T1000 (cell line): ENCODE measurements around the gene PRRT1.
"Not testable (repeated sequence)": the region's sequence is repeated elsewhere in the genome, so short reads cannot be mapped to it uniquely, and the experiment has no call there.

Experiments used
- DNase-seq: peaks from one replicate; lab custom pipeline; 2025; ENCODE audit warnings: mixed read lengths; lab: John Stamatoyannopoulos, UW

Gene PRRT1

DNA sequence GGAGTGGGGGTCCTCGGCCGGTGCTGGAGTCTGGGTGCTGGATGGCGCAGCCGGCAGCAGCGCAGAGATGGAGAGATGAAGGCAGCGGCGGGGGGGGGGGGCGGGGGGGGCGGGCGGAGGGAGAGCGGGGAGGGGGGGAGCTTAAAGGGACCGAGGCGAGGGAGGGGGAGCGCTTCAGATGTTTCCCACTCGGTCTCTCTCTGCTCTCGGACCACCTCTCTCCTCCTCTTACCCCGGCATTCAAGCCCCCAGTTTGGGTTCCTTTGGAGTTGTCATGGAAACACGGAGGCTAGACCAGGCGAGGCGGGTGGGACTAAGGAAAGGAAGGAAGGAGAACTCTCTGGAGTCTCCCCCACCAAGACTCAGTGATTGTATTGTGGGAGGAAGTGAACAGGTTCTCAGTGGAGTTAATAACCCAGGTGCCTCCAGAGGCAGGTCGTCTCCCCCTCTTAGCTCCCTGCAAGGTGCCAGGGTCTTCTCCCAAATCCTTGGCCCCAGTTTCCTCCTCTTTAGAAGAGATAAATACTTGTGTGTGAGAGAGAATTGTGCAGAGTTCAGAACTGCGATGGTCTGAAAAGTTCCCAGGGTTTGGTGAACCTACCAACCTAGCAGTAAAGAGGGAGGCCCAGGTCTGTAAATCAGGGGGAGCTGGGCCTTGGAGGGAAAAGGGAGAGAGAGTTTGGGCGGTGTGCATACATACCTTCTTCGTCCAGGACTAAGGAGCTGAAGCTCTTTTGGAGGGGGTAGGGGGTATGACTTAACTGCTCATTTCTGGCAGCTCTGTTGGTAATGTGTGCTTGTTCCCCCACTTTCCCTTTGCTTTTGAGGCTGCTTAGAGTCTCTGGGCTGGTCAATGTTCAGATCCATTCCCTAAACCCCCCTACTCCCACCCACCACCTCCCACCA, at the start of gene PRRT1:
Gene PRRT1, minus strand, starts transcription at position 77 of the 906 bp plus-strand sequence. CDS start 112 bp downstream, outside the sequence.
- no peak for DNase-seq

DNA sequence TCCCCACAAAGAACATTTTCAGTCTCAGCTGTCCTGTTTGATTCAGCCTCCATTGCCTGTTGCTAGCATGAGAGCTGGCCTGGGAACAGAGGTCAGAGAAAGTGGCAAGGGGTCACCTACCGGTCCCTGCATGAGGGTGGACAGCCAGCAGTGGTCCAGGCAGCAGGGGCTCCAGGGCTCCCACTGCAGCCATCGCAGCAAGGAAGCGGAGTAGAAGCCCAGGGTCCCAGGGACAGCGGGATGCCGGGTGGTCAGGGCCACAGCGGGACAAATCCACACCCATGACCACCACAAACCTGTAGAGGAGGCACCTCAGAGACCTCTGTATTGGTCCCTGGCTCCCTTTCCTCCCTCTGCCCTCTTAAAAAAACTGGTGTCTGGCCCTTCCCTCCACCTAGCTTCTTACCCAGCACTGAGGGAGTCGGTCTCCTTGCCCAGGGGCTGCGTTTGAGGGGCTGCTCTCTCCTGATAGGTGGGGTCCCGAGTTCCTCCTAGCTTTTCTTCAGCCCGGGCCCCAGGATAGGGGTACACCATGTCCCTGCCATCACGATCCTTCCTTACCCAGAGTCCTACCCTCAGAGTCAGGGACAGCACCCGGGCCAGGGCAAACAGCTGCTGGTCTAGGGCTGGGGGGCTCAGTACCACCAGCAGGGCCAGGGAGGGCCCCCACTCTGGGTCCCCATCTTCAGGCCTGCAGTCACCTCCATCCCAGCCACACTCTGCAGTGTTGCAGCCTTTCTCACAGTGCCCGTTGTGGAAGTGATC, 49.2 kb upstream of the PRRT1 start:
- DNase-seq = no peak

DNA sequence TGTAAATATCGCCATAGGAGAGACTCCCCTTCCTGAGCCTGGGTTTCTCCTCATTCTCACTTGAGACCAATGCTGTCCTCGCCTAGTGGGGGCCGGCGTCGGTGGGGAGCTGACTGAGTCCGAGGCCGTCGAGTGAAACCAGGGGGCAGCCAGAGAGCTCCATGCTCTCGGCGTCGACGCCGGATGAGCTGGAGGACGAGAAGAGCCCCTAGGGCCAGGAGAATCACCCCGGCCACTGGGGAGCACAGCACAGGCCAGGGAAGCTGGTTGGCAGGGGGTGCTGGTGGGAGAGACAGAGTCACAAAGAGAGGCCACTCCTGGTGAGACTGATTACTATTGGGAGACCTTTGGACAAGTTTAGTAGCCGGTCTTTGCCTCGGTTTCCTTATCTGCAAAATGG, 47.1 kb upstream of the PRRT1 start:
- DNase-seq = no peak

DNA sequence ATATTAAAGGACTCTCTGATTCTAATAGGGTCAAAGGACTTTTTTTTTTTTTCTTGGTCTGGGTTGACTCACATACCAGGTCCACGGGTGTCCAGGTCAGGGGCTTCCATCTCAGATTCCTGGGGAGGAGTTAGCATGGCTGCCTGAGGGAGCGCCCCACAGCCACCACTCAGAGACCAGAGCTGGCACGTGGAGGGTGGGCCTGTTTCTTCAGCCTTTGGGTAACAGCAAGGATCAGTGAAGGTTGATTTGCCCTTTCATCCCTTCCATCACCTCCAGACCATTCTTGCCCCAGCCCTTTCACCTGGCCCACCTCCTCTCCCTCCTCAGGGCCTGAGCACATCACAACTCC, 46.6 kb upstream of the PRRT1 start:
- no peak for DNase-seq

DNA sequence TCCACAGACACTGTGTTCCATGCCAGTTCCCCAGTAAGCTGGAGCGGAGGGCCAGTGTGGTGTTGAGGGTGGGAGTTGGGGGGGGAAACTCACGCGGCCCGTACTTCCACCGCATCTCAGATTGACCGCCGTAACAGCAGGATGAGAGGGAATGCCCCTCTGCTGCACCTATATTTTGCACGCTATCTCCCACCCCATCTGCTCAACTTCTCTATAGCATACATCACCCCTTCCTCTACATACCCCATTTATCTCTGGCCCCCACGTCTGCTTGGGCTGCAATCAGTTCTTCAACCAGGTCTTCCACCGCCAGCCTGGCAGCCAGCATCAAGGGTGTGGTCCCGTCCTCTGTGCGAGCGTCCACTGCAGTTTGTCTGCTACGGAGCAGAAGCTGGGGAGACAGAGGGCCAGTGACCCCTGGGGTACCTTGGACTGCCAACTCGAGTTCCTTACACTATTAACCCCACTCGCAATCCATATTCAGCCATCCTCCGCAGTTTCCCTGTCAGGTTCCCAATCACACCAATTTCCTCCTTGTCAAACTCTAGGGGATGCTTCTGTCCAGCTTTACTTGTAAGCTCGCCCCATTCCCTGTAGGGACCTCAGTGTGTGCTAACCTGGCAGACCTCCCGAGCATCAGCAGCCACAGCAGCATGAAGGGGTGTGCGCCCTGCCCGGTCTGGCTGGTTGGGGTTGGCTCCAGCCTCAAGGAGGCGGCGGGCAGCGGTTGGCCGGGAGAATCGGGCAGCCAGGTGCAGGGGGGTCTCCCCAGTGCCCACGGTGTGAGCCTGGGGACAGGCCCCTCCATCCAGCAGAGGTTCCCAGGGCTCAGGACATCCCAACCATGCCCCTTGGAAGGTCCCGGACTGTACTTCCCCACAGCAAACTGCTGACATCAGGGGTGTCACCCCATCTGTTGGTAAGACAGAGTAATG, 45.2 kb upstream of the PRRT1 start:
- no peak for DNase-seq

DNA sequence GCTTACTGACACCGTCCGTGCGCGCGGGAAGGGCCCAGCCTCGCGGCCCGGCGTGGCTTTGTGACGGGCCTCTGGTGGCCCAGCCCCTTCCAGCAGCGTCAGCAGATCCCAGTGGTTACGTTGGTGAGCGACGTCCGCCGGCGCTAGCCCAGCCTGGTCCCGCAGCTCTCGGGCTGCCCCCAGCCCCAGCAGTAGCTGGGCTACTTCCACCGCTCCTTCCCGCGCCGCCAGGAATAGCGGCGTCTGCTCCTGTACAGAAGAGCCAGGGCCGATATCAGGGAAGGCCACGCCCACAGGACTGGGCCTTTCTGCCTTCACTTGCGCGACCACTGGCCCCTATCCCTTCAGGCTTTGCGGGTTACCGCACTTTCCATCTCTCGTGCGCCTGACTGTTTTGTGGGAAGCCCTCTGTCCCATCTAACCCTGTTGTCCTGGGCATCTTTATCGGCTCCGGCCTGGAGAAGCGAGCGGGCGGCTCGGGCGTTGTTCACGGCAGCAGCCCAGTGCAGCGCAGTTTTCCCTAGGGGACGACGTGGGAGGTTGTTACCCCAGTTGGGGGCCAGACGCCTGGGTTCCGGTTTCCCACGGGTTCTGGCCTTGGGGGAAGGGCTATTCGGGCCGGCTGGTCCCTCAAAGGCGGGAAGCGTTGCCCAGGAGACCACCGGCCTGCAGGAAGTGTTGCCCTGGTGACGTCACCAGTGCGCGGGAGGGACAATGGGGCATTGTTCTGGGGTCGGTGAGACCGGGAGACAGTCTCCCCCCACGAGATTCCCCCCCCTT, 44.4 kb upstream of the PRRT1 start:
- DNase-seq = peak; percentile 81

DNA sequence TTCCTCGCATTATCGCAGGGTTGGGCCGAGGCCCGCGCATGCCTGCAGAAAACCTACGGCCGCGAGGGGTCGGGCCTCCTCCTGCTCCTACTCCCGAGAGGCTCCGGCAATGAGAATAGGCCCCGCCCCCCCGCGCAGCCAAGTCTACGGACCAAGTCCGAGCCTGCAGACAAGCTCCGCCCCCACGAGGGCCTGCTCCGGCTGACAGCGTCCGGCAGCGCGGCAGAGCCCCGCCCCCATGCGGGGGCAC, 43.8 kb upstream of the PRRT1 start:
- peak; percentile 100 for DNase-seq

DNA sequence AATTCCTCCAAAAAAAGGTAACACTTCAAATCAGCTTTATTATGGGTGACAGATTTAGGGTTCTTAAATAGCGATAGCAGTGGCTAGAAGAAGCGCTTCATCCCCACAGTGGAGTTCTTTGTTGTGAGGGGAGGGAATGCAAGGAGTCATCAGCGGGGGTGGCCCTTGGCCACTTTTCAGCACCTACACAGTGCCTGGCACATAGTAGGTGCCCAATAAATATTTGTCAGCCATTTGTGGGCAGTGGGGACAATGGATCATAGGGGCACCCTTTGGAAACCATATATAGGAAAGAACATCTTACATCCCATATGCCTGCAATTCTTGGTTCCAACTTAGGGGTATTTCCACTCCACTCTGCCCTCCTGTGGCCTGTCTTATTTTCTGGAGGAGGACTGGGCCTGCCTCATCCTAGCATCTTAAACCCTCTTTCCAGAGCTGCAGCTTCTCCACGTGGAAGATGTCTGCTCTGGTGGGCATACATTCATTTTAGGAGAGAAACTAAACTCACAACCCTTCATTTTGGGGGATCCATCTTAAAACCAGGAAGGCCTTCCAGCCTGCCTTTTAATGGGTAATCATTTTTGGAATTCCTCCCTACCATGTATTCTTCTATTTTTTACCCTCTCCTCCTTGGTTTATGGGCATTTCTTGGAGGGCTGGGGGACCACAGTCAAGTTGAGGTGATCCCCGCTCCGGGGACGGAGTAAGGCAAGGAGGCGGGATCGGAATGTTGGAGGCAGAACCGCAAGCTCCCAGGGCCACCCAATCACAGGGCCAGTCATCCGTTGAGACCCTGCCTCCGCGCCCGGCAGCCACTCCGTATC, 43.3 kb upstream of the PRRT1 start:
- DNase-seq = no peak

DNA sequence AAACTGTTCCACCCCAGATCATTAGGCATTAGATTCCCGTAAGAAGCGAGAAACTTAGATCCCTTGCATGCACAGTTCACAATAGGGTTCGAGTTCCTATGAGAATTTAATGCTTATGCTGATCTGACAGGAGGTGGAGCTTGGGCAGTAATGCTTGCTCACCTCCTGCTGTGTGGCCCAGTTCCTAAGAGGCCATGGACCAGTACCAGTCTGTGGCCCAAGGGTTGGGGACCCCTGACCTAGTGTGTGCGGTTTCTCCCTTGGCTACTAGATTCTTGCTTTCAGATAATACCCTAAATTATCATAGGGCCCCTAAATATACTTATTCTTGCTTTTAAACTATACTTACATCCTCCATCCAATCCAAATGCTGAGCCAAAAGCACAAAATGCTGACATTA, 42.6 kb upstream of the PRRT1 start:
- DNase-seq = no peak

DNA sequence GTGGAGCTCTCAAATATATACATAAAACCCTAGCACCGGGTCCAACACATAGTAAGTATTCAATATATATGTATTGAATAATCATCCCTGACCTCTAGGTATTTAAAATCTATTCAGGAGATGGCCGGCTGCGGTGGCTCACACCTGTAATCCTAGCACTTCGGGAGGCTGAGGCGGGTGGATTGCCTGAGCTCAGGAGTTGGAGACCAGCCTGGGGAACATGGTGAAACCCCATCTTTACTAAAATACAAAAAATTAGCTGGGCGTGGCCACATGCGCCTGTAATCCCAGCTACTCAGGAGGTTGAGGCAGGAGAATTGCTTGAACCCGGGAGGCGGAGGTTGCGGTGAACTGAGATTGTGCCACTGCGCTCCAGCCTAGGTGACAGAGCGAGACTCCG, 41.4 kb upstream of the PRRT1 start:
- not testable (repeated sequence) for DNase-seq

DNA sequence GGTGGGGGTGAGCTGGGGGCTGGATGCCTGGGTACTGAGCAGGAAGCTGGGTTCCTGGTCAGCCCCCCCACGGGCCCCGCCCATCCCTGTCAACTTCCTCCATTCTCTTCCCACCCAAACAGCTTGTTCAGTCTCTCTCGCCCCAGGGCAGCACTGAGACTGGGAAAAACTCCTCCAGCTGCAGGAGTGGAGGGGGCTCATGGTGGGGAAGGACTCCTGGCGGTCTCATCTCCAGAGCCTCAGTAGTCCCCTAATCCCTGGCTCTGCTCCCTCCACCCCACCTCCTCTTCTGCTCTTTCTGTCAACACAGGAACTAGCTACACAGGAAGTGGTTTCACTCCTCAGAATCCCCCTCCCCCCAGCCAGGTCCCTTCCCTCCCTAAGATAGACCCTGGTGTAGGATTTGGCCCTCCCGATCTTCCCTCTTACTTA, 40.9 kb upstream of the PRRT1 start, which contains the start of gene GPSM3:
Gene GPSM3, minus strand, starts transcription at position 36 of the 432 bp plus-strand sequence. CDS start 130 bp downstream, outside the sequence.
- DNase-seq = no peak

DNA sequence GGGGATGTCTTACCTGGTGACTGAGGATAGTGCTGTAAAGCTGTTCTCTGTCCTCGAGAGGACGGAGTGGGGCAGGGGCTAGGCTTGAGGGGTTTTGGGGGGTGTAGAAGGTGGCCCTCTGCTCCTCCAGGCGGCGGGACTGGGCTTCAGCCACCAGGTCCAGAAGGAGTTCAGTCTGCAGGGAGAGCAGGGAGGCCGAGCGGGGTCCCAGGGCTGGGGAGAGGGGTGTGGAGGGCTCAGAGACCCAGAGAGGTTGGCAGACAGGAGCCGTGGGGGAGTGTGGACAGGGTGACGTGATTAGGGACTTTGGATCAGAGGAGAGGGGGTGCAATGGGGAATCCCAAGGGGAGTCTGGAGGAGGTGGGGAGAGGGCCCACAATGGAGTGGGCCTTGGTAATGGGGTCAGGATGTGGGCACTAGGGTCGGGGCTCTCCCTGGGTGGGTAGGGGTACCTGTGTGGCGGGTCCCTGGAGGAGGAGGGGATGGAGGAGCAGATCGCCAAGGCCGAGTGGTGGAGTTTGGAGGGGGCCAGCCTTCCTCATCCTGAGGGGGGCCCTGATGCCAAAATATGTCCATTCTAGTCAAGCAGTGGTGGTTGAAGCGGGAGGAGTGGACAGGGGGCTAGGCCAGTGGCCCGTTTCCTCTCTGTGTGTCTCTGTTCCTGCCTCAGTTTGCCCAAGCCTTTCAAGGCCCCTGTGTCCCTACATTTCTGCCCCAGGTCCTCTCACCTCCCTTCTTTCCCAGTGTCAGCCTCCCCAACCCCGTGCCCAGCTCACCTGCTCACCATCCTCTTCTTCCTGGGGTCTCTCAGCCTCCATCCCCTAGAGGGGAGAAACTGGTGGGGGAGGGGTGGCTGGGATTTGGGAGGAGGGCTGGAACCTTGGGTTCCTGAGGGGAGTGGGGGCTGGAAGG, 40.2 kb upstream of the PRRT1 start:
- DNase-seq = no peak

DNA sequence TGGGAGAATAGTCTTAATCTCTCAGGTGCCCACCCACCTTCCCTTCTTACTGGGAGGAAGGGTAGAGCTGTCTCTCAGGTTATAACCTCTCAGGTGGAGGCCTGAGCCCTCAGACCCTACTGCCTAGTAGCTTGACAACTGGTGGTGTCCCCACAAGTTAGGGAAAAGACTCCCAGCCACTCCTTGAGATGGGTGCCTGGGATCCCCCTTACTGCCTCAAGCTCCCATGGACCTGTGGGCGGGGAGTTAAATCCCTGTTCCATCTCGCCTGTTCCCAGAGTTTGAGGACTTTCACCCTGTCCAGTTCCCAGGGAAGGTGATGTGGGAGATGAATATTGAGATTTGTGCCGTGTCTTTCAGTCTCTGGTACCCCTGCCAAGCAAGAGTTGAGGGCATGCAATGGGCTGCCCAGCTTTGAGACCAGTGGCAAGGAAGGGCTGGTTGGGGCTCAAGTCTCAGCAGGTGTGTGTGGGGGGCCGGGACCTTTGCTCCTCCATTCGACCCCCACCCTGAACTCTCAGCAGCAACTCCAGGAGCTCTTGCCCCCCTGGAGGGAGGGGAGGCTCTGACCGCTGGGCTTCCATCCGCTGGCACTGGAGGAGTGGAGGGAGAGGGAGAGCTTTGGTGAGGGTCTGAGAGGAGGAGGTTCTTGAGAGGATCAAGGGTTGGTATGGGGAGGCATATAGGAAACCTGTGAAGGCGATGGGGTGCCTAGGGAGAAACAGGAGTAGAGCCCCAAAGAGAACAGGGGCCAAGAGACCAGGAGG, 39.4 kb upstream of the PRRT1 start:
- DNase-seq = no peak

DNA sequence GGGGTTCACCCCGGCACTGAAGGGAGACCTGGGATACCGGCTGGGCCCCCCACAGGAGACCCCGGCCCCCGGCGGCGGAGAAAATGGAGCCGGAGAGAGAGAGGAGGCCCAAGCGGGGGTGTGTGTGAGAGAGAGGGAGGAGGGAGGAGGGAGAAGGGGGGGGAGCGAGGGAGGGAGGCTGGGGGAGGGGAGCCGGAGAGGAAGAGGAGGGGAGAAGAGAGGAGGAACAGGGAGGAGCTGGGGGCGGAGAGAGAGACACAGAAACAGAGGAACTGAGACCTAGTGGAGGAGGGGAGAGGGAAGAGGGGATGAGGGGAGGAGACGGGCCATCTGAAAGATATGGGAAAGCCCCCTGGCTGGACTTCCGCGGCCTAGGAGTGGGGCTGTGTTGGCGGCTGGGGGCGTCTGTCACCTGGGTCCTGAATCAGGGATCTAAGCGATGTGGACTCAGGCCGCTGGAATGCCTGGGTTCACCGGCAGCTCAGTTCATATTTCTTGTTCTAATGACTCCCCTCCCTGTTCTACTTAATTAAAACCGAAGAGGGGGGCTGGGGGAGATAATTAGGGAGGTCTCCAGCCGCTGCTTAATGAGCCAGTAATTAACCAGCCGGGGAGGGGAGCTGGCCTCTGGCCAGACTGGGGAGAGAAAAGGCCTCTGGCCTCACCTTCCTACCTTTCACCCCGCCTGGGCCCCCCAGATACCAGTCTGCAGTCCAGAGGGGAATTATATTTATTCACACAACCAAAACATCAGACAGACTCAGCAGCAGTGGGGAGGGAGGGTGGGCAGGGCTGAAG, 38.5 kb upstream of the PRRT1 start, which contains the start of gene PBX2:
Gene PBX2, minus strand, starts transcription at position 149 of the 798 bp plus-strand sequence. CDS start 287 bp downstream, outside the sequence.
- peak; percentile 57 for DNase-seq

DNA sequence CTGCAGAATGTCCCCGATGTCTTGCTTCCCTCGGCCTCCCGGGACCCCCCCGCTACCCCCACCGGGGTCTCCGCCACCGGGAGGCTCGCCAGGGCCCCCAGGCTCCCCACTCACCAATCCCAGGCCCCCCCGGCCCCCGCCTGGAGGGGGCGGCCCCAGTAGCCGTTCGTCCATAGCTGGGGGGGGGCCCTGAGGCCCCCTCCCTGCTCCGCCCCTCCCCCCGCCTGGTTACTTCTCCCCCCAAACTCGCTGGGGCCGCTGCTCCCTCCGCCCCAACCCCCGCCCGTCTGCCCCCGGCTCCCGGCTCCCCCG, 38.0 kb upstream of the PRRT1 start:
- DNase-seq = no peak

DNA sequence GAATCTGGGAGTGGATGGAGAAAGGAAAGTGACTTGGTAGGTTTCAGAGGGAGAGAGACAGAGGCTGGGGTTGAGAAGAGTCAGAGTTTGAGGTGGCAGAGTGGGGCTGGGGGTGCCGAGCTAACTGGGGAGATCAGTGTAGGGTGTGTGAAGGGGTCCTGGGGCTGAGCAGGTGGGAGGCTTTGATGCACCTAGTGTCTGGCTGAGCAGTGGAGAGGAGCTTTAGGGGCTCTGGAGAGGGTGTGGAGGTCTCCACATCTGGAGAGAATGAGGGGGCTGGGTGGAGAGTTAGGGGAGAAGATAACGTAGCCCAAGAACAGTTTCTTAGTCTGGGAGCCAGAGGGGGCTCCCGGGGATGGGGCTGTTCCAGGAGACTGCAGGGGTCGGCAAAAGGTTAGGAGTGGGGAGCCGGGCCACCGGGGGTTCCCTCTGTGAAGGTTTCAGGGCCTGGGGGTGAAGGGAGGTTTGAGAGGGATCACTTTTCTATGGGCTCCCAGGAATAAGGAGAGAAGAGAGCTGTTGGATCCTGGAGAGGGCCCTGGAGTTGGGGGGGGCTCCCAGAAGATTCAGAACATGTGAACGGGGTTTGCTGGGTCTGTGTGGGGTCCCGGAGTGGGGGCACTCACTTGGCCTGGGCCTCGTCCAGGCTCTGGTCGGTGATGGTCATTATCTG, 37.5 kb upstream of the PRRT1 start:
- DNase-seq = no peak

DNA sequence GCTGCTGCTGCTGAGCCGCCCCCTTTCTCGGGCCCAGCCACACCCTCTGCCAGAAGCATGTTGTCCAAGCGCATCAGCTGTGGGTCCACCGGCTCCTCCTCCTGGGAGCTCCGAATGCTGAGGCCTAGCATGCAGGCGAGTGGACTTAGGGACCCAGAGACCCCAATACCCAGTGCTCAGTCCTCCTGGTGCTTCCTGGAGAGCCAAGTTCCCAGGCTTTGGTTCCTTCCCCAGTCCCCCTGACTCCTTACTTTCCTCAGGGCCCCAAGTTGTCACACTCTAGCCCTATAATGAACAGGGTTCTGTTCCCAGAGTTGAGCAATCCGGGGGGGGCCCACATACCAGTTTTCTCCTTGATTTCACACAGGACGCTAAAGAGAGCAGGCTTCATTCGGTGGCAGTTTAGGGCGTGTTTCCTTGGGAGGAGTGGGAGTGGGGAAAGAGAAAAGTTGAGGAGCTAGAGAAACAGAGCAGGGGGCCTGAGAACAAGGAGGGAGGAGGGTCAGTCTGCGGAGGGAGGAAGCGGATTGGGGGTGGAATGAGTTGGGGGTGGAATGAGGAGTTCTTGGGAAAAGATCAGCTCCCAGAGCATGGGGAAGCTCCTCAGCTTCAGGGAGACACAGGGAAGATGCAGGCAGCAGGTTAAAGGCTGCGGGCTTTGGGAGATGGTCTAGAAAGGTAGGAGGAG, 36.8 kb upstream of the PRRT1 start:
- no peak for DNase-seq
